ENCODE measurements around the gene ACTG1. TPM values are rescaled to one million over a fixed set of nuclear protein-coding genes. Genes with fewer than 3 reads are reported as not detected.

Gene ACTG1
- total RNA-seq, 1 donor from 2014 or later: 3,623 TPM

DNA sequence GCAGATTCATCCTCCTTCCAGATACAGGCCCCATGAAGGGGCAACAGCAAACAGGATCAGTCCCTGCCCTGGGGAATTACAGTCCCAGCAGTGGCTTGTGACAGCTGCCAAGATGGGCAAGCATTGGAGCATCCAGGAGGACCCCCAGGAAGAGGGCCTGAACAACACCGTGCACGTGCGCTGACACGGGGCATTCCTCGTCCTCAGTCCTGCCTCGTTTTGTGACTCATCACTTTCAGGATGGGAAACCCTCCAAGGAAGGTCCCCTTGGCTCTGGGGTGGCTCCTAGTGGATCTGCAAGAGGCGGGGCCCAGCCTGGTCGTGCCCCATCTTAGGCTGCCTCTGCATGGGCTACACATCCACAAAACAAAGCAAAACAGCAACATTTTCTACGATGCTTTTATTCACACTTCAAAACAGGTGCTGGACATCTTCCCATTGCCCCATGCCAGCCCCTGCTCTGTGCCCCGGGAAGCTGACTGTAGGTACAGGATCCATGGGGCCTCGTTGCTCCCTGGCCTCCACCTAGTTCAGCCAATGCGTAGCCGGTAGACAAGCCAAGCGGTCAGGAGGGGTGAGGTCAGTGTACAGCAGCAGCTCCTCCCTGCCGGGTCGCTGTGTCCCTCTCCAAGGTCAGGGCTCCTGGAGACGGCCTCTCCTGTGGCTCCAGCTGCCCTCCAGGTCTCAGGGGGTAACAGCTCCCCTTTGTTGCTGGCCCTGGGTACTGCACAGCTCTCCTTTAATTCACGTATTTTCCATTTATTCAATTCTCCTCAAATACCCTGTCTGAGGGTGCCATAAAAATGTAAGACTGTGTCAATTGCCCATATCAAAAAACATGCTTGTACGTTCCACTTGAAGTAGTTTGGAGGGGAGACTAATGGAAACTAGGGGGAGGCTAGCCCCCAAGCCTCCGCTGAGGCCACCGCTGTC lies 32.2 kb downstream of the ACTG1 start:
- DNase-seq (ENCODE audit: low read depth): peak; percentile 30
- no peak overlapping the region for H3K4me3 ChIP-seq (ENCODE audit: low read depth, low read length)
- no peak for FAIRE-seq
- no peaks in the 10 kb centered on the region for H3K36me3 ChIP-seq (ENCODE audit: control insufficient read depth, insufficient read depth, low read length)
- H3K27me3 ChIP-seq (ENCODE audit: control insufficient read depth, insufficient read depth, low read length): peaks cover 23% of the 10 kb centered on the region
- TF ChIP-seq, protein P1, sequence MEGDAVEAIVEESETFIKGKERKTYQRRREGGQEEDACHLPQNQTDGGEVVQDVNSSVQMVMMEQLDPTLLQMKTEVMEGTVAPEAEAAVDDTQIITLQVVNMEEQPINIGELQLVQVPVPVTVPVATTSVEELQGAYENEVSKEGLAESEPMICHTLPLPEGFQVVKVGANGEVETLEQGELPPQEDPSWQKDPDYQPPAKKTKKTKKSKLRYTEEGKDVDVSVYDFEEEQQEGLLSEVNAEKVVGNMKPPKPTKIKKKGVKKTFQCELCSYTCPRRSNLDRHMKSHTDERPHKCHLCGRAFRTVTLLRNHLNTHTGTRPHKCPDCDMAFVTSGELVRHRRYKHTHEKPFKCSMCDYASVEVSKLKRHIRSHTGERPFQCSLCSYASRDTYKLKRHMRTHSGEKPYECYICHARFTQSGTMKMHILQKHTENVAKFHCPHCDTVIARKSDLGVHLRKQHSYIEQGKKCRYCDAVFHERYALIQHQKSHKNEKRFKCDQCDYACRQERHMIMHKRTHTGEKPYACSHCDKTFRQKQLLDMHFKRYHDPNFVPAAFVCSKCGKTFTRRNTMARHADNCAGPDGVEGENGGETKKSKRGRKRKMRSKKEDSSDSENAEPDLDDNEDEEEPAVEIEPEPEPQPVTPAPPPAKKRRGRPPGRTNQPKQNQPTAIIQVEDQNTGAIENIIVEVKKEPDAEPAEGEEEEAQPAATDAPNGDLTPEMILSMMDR (IDR thresholded peaks at IDR 0.05; ENCODE audit: insufficient read depth, low read length, severe bottlenecking): no peak

DNA sequence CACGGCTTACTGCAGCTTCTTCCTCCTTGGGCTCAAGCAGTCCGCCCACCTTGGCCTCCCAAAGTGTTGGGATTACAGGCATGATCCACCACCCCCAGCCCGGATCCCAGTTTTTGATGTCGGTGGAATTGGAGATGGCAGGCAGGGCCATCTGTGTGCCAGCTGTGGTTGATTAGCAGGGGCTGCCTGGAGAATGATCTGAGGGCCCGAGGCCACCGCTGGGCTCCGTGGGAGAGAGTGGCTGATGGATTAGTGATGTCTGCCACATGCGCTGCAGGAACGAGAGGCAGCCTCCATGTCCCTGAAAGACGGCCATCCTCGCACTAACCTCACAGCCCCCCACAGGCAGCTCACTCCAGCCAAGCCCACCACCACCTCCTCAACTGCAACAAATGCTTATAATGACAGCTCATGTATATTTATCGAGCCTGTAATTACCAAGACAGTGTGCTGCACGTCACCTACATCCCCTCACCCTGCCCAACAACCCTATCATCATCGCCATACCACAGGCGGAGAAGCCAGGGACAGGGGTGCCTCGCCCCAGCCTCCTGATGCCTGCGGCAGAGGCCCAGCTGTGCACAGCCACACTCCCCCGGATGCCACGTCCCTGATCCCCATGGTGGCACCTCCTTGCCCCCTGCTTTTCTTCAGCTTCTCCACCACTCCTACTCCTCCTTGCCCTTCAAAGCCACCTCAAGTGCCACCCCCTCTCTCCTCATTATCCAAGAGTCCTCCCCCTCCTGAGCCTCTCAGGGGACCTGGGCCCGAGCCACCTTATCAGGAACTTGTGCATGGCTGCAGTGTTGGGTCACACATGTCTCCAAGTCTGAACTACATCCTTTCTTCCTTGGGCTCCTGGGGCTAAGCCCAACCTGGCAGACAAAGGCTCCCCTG lies 33.2 kb downstream of the ACTG1 start:
- FAIRE-seq: no peak
- TF ChIP-seq, protein P1 (IDR thresholded peaks at IDR 0.05; ENCODE audit: insufficient read depth, low read length, severe bottlenecking): no peak
- DNase-seq (ENCODE audit: low read depth): no peak
- peaks cover 23% of the 10 kb centered on the region for H3K27me3 ChIP-seq (ENCODE audit: control insufficient read depth, insufficient read depth, low read length)
- no peaks in the 10 kb centered on the region for H3K36me3 ChIP-seq (ENCODE audit: control insufficient read depth, insufficient read depth, low read length)
- no peak overlapping the region for H3K4me3 ChIP-seq (ENCODE audit: low read depth, low read length)

DNA sequence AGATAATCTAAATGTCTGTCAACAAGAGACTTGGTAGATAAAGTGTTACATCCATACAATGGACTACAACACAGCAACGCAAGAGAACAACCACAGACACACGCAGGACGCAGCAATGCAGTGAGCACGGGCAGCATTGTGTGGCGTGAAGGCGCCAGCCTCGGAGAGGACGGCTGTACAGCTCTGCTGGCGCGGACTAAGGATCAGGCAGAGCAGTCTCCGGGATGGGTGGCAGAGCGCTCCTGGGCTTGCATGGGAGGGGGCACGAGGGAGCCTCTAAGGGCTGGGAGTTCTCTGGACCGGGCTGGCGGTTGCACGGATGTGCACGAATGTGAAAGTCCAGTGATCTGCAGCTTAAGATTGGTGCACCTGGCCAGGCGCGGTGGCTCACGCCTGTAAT lies 34.5 kb downstream of the ACTG1 start:
- FAIRE-seq: no peak
- no peak overlapping the region for H3K4me3 ChIP-seq (ENCODE audit: low read depth, low read length)

DNA sequence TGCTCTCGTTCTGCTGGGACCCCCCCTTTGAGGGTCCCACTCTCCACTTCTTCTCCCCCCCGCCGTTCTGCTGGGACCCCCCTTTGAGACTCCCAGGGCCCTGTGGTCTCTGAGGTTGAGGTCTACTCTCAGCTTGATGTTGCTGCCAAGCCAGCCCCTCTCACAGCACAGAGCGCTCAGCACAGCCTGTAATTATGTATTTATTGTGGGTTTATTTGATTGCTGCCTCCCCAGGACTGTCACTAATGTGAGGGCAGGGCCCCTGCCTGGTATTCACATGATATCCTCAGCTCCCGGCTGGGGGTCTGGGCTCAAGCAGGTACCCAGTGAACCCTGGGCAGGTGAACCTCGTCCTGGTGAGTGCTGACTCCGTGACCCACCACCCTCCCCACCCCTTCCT lies 35.4 kb downstream of the ACTG1 start:
- Histone ChIP-seq H3K27me3 (ENCODE audit: control insufficient read depth, insufficient read depth, low read length) (peaks cover 18% of the 10 kb centered on the region), H3K36me3 (ENCODE audit: control insufficient read depth, insufficient read depth, low read length) (no peaks in the 10 kb centered on the region), H3K4me3 (ENCODE audit: low read depth, low read length) (no peak overlapping the region)
- DNase-seq (ENCODE audit: low read depth) (no peak), FAIRE-seq (no peak)
- TF ChIP-seq, protein P1 (IDR thresholded peaks at IDR 0.05; ENCODE audit: insufficient read depth, low read length, severe bottlenecking): no peak

More for the DNA sequence above, 34.5 kb downstream of the ACTG1 start:
- TF ChIP-seq, protein P1 (IDR thresholded peaks at IDR 0.05; ENCODE audit: insufficient read depth, low read length, severe bottlenecking): no peak
- no peak for DNase-seq (ENCODE audit: low read depth)
- no peaks in the 10 kb centered on the region for H3K36me3 ChIP-seq (ENCODE audit: control insufficient read depth, insufficient read depth, low read length)
- H3K27me3 ChIP-seq (ENCODE audit: control insufficient read depth, insufficient read depth, low read length): peaks cover 23% of the 10 kb centered on the region

DNA sequence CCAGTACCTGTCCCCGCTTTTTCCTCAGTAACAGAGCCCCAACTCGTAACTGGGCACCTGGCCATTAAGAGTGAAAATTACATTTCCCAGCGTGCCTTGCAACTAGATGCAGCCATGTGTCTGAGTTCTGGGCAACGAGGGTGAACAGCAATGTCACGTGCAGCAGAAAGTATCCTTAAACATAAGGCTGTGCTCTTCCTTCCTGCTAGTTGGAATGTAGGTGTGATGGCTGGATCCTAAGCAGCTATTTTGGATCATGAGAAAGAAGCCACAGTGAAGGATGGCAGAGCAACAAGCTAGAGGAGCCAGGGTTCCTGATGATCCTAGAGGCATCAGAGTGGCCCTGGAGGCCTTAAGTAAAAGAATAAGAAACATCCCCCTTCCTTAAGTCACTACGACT lies 36.0 kb downstream of the ACTG1 start:
- H3K4me3 ChIP-seq (ENCODE audit: low read depth, low read length): no peak overlapping the region
- DNase-seq (ENCODE audit: low read depth): no peak
- TF ChIP-seq, protein P1 (IDR thresholded peaks at IDR 0.05; ENCODE audit: insufficient read depth, low read length, severe bottlenecking): no peak
- no peak for FAIRE-seq
- H3K27me3 ChIP-seq (ENCODE audit: control insufficient read depth, insufficient read depth, low read length): peaks cover 14% of the 10 kb centered on the region
- H3K36me3 ChIP-seq (ENCODE audit: control insufficient read depth, insufficient read depth, low read length): no peaks in the 10 kb centered on the region
